AG20443 (cell line): ENCODE results near the gene MCAM.

ENCODE experiments used
- DNase-seq: peaks from one replicate; pipeline ENCODE4 v3.0.0; 2012; ENCODE audit warnings: low spot score, mixed read lengths

The MCAM gene

GRCh38 chr11:119262668-119263351, 54.1 kb downstream of the MCAM start:
- DNase-seq, result peak; percentile 39

- DNase-seq, result no peak
These were observed 57.9 kb downstream of the MCAM start for GRCh38 chr11:119258983-119259382.
